Fibroblast of lung (primary cell): Measurements from ENCODE around the gene ILDR1. TPM values are rescaled to one million over a fixed set of nuclear protein-coding genes. Genes with fewer than 3 reads are reported as not detected.

Source experiments
- polyA plus RNA-seq, 2 donors: library from polyadenylated mRNA; depleted of rRNA in 1 of 2; stranded (reverse) in 1 of 2; unstranded in 1 of 2; fragments of >200 nt; gene quantifications; 2 replicates each; pipeline ENCODE4 v1.2.1, GENCODE V29; 2011 to 2012; ENCODE audit warnings: missing spikeins in 1 of 2
- total RNA-seq: library from RNA; depleted of rRNA; stranded (reverse); fragments of >200 nt; gene quantifications from 2 replicates; pipeline ENCODE4 v1.2.1, GENCODE V29; 2014

ILDR1 gene
- total and polyA plus RNA-seq, 2 donors (not counting 1 experiment from before 2014, with no cell fraction given), result not detected

Other genes starting within 250 kb of the ILDR1 start
- gene IQCB1, start 187.2 kb downstream of the ILDR1 start, total RNA-seq, result 13.4 and 19.3 TPM in 2 replicates
- 9.2 and 9.3 TPM in 2 replicates for gene IQCB1, start 187.2 kb downstream of the ILDR1 start, polyA plus RNA-seq
- 2.1 and 2.8 TPM in 2 replicates for gene EAF2, start 187.0 kb downstream of the ILDR1 start, total RNA-seq
- 0.52 and 1.2 TPM in 2 replicates for gene EAF2, start 187.0 kb downstream of the ILDR1 start, polyA plus RNA-seq
- gene SLC15A2, start 127.8 kb downstream of the ILDR1 start, total RNA-seq, result 0.26 and 0.33 TPM in 2 replicates
- gene SLC15A2, start 127.8 kb downstream of the ILDR1 start, polyA plus RNA-seq, result 0.29 and 0.31 TPM in 2 replicates
- gene CD86, start 33.1 kb upstream of the ILDR1 start, total RNA-seq, result not detected in 2 replicates
- gene CD86, start 33.1 kb upstream of the ILDR1 start, polyA plus RNA-seq, result not detected in 2 replicates
- under 0.01 TPM in 1 of 2 replicates, not detected in the other for gene CASR, start 161.4 kb upstream of the ILDR1 start, total RNA-seq
- gene CASR, start 161.4 kb upstream of the ILDR1 start, polyA plus RNA-seq, result not detected in 2 replicates